Dermis microvascular lymphatic vessel endothelial cell (primary cell): ENCODE measurements around the gene COL24A1. TPM values are rescaled to one million over a fixed set of nuclear protein-coding genes. Genes with fewer than 3 reads are reported as not detected.
"Not testable (repeated sequence)": the region's sequence is repeated elsewhere in the genome, so short reads cannot be mapped to it uniquely, and the experiment has no call there.

Source experiments
- DNase-seq, 2 donors: peaks; one replicate each; pipeline versions ENCODE4 v3.0.0 to v3.0.0-alpha.2; 2010; ENCODE audit warnings: low read depth in 2 of 2
- total RNA-seq: library from RNA; depleted of rRNA; stranded (reverse); fragments of >200 nt; gene quantifications from 2 replicates; pipeline ENCODE4 v1.2.1, GENCODE V29; 2014

The COL24A1 gene
- total RNA-seq, 1 donor from 2014 or later = under 0.01 TPM

DNA sequence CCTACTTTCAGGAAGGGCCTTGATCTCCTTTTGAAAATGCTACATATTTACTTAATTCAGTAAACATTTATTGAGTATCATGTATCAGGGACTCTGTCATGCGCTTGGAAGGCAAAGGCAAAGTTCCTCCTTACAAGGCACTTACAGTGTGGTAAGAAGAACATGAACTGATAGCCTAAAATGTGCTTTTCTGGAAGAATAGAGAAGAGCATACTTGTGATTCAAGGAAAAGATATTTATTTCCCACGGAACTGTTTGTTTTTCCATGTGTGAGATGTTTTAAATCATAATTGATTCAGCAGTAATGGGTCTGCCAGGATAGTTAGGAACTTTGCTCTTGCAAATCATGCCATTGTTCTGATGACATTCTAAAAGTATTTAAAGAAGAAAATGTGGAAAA is 338.2 kb downstream of the COL24A1 start:
- DNase-seq = no peak

DNA sequence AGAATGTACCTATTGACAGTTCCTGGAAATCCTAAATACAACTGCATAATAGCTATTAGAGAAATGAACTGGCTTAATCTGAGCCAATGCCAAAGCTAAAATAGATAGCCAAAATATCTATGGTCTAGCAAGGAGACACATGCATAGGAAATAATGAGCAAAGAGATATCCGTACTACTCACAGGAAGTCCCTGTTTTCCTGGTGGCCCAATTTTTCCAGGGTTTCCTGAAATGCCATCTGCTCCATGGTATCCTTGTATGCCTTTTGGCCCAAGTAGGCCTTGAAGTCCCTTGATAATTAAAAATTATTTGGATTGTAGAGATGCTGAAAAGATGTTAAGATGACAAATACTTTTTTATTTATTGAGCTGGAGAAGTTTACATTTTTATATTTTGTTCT is 340.0 kb downstream of the COL24A1 start:
- DNase-seq = no peak

DNA sequence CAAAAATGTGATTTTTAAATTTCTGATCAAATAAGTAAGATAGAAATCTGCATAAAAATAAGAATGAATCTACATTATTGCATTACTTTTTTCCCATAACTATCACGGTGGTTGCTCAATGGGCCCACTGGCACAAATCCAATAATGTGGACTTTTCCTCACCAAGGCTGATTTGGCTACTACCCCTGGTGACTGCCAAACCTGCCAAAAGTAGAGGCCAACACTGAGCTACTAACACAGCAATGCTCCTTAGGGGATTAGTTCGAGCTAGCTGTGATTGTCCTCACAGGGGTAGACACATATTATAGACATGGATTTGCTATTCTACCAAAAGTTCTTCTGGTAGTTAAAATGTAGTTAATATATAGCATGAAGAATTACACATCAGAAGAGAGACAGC is 340.7 kb downstream of the COL24A1 start:
- DNase-seq = no peak

DNA sequence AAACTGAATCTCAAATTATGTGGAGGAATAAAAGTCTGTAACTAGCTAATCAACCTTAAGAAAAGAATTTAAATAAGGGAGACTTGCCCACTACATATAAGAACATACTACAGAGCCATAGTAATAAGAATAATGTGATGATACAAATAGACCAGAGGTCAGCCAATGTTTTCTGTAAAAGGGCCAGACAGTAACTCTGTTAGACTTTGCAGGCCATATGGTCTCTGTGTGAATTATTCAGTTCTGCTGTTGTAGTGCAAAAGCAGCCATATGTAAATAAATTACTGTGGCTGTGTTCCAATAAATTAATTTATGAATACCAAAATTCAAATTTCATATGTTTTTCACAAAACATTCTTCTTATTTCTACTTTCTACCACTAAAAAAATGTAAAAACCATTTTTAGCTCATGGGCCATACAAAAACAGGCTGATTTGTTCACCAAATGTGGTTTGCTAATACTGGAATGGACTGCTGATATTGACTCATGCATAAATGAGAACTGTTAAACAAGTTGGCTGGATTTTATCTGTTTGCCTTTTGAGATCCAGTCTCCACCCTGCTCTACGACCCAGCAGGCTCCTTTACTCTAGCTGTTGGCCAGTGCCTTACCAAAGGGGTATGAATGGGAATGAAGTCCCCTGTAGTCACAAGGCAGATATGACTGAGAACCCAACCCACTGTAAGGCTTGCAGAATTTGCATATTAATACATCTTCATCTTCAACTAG is 350.2 kb downstream of the COL24A1 start:
- DNase-seq = no peak

DNA sequence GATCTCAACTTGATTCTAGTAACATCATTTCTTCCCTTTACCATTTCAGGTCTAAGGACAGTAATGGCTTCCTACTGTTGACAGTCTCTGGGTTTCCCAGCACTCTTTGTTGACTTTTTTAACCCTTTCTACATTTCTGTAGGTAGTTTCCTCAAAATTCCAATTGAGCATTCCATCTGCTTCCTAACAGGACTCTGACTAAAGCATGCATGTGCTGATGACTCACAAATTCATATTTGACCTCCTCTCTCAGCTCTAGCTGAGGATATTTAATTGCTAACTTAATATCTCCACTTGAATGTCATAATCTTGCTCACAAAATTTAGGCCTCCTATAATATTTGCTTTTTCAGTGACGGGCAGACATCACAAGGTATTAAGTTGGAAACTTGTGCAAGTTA is 355.1 kb downstream of the COL24A1 start:
- DNase-seq = no peak

DNA sequence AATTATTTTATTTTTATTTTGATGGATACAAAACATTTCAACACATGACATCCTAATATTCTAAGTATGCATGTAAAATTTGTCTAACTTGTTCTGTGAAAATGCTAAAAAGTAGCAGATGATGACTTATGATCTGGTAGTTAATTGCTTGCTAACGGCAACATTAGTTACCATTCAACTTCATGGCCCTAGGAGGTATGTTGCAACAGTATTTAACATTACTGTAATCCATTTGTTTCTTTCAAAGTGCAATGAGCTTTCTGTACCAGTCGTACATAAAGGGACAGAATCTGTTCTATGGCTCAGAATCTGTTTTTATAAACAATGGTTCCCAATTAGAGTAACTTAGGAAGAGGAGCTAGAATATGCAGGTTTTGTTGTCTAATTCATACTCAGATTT is 356.8 kb downstream of the COL24A1 start:
- DNase-seq = no peak

DNA sequence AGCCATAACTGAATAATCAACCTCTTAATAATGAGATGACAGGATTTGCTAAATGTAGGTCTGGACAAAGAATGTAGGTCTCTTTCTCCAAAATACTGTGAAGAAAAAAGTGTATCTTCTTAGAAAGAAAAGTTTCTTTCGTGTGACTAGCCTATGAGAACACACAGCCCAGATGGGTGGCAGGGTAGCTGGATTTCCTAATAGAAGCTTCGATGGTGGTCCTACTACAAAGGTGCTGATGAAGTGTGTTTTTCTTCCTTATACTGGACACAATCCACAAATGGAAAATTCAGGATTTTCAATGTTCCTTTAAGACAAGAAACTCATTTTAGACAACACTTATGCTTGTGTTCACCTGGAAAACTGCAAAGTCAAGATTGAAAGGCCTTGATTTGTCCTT is 358.2 kb downstream of the COL24A1 start:
- no peak for DNase-seq

DNA sequence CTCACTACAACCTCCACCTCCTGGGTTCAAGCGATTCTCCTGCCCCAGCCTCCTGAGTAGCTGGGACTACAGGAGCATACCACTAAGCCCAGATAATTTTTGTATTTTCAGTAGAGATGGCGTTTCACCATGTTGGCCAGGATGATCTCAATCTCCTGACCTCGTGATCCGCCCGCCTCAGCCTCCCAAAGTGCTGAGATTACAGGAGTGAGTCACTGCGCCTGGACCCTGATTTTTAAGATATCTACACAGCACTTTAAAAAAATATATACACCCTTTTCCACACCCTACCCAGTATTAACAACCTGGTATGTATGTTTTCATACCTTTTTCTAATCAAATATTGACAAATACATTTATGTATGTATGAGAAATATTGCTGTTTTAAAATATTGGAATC is 379.6 kb downstream of the COL24A1 start:
- not testable (repeated sequence) for DNase-seq

DNA sequence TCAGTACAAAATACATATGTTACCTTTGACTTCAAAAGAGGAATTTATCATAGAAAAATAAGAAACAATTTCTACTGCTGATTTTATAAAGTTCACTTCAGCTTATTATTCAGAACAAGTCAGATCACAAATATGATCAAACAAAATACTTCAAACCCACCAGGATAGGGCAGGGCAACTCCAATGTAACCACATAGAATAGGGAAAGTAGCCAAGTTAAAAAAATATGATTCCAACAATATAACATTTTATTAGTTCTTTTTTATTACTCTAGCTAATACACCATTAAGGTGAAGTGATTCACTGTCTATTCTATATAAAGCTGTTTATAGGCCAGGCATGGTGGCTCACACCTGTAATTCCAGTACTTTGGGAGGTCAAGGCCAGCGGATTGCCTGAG is 393.8 kb downstream of the COL24A1 start:
- DNase-seq = no peak

DNA sequence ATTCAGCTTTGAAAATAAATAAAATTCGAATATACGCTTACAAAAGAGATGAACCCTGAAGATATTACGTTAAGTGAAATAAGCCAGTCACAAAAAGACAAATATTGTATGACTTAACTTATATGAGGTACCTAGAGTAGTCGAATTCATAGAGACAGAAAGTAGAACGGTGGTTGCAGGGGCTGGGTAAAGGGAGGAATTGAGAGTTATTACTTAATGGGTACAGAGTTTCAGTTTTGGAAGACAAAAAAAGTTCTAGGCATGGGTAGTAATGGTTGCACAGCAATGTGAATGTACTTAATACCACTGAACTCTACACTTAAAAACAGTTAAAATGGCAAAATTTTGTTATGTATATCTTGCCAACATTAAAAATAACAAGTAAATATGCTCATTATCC is 399.7 kb downstream of the COL24A1 start:
- DNase-seq = no peak

DNA sequence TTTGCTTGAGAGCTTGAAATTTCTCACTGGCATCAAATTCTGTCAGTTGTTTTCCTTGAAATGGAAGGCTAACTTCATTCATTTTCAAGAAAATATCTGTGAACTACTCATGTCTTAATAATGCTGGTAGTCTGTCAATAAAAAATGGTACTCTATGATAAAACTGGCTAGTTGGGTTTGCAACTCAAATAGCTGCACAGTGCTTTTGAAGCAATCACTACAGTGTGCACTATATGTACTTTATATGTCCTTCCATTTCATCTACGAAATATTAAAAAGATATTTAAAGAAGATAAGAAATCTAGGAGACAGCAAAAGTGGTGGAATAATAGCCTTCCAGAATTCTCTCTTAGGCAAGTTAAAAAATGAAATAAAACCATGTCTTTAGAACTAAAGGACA is 408.5 kb downstream of the COL24A1 start:
- DNase-seq = no peak

DNA sequence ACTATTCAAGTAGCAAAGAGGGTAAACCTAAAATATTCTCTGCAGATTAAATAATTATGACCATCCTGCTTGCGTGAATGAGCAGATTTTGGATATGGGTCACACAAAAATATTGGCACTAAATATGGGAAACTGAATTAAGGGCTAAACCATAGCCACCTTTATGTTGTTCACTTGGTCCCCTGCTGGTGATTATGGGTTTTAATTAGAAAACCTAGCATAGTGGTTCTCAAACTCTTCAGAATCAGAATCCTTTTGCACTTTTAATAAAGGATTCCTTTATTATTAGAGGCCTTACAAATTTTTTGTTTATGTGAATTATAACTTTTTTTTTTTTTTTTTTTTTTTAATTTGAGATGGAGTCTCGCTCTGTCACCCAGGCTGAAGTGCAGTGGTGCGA is 409.8 kb downstream of the COL24A1 start:
- DNase-seq = no peak

DNA sequence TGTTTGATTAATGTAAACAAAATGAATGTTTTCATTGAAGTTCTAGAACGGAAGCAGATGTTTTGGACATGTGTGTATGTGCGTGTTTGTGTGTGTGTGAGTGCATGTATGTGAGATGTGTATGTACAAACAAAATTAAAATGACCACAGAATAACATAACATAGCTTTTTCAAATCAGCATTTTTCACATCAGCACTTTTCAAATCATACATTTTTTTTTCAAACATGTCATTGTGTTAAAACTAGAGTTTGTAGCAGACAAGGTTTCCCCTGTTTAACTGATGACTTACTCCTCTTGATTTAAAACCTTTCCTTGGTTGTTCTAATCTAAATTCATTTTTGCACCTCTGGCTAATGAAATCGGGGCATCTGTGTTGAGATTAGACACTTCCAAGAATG is 412.8 kb downstream of the COL24A1 start:
- no peak for DNase-seq

DNA sequence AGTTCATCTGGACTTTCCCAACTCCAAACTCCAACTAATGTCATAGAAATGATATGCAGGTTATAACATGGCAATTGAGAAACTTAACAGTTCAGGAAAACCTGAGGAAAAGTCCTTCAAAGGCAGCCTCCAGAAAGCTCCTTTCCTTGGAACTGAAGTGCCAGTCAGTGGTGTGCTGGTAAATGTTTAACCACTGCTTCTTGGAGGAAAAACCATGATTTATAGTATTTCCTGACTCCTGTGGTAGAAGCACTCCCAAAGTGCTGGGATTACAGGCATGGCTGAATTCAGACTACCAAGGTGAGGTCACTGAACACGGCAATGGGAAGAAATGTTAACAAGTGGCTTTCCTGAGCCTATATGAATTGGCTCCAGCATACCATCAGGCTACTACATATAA is 421.6 kb downstream of the COL24A1 start:
- DNase-seq = no peak

DNA sequence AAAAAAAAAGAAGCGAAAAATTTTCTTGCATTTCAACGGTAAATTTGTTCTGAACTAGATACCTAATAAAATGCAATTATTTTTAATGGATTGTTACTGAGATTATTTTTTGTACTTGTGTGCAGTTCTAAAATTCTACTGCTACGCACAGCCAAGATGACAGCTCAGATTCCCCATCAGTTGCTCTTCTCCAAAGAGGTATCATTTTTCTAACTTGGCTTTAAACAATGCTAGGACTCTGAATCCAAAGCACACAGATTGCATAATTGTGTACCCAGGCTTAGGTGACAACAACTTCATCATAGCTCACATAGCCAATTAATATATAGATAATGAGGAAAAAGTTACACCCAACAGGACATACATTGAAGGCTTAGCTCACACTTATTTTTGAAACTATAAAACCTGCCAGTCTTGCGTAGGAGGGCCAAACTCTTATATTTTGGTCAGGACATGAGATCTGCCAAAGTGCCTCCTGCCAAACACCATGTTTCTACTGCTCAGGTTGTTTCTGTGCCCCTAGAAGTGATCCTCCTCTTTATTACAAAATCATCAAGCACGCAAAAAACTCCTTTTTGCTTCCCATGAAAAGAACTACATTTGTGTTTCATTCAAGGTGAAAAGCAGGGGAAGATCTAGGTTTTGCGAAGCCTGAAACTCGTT is 437.8 kb downstream of the COL24A1 start:
- DNase-seq = no peak

DNA sequence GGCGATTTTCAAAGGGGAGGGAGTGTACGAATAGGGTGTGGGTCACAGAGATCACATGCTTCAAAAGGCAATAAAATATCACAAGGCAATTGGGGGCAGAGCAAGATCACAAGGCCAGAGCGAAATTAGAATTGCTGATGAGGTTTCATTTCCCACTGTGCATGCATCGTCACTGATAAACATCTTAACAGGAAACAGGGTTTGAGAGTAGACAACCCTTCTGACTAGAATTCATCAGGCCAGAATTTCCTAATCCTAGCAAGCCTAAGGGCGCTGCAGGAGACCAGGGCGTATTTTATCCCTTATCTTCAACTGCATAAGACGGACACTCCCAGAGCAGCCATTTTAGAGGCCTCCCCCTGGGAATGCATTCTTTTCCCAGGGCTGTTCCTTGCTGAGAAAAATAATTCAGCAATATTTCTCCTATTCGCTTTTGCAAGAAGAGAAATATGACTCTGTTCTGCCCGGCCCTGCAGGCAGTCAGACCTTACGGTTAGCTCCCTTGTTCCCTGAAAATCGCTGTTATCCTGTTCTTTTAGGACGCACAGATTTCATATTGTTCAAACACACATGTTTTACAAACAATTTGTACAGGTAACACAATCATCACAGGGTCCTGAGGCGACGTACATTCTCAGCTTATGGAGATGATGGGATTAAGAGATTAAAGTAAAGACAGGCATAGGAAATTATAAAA is 442.0 kb downstream of the COL24A1 start:
- not testable (repeated sequence) for DNase-seq

DNA sequence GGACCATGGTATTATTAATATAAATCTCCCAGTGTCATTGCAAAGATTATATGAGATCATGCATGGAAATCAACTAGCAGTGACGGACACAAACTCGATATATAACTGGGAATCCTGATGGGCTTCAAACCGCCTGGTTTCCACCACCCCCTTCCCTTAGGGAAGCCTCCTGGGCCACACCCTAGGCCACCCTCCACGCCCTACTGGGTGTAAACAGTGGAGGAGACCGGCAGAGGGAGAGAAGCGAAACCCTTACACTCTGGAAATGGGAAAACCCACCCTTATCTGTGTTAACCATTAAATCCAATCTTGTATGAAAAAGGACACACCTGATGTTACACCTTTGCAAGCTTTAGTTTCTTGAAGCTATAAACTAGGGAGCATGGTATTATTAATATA is 447.7 kb downstream of the COL24A1 start:
- DNase-seq = no peak

DNA sequence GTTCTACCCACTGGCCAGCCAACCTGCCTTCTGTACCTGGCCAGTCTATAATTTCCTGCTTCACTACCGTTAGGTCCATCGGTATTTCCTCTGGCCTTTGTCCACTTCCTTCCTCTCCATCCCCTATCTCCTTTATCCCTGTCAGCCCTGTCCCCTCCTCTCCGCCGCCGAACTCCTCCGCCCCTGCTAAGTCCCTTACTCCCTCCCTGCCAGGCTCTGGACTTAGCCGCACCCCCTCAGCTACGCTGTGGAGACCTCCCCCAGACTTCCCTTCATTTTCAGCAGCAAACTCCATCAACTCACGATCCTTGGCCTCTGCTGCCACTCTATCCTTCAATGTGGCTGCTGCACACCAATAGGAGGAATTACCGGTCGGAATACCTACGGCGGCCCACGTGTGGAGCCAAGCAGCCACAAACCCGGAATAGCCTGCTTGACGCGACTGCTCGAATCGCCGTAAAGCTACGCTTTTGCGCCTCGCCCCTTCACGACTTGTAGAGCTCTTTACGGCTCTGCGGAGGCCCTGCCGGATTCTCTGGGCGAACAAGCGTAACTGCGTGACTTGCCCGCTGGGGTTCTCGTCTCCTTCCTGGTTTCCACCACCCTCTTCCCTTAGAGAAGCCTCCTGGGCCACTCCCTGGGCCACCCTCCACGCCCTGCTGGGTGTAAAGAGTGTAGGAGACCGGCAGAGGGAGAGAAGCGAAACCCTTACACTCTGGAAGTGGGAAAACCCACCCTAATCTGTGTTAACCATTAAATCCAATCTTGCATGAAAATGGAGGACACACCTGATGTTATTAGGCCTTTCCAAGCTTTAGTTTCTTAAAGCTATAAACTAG is 448.4 kb downstream of the COL24A1 start, which contains the start of gene ZNHIT6:
TSS of gene ZNHIT6 (minus strand) at position 444 of the 839 bp plus-strand sequence. CDS start at position 295, 149 bp downstream.
- DNase-seq = peak; percentile 92 to 96

DNA sequence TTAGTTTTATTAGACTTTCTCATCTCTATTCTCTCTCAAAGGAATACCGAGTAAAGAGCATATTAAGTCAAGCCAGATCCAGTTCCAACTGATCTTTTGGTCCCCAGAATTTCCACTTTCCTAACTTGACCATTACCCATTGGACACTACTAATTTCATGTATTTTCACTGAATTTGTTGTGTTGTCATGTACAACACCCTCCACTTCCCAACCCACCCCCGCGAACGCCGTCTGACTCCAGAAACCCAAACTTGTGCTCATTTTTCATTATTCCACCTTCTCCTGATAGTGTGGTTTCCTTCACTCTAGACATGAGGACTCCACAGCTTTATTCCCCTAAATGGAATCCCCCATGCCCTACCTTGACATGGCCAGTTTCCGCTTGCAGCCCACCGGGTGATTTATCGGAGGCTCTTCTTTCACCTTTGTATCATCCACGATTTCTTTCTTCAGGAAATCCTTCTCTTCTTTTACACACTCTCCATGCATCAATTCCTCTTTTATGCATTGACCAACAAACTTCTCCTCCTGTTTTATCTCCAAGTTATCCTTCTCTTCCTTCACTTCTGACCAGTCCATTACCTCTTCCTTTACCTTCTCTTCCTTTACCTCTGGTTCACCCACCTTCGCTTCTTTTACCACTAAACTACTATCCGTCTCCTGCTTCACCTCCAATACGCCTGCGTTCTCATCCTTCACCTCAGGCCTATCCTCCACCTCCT is 449.1 kb downstream of the COL24A1 start:
- DNase-seq = peak in 1 of 2 donors; percentile 5

DNA sequence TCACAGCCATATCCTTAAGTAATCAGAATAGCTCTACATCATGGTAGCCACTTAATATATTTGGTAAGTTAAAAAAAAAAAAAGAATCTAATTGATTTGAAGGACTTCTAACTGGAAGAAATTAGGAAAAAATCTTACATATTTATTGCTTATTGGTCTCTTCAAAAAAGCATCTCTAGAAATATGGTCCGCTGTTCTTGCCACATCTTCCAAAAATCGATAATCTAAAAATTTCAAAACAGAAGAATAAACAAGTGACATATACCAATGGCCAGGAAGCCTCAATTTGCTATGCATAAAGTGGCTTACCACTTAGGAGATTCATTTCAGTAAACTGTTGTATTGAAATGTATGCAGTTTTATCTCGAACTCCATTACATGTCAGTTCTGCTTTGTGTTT is 450.6 kb downstream of the COL24A1 start:
- DNase-seq = no peak

DNA sequence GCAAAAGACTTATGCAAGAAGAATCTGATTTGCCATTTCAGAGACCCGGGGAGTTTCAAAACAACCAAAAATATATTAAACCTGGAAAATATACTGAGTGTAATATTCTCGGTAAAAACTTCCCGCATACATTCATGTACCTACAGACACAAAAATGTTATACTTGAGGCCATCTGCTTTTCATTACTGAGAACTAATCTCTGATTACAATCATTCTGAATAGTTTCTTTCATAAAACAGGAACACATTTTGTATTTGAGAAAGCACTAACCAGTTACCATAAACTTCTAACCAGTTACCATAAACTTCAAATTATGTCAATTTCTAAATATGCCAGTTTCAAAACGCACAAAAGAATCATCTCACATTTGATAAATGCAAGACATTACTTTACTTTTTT is 456.1 kb downstream of the COL24A1 start:
- DNase-seq = no peak
